IMR-90 (cell line): ENCODE results near the gene SLC17A4. TPM values are rescaled to one million over a fixed set of nuclear protein-coding genes. Genes with fewer than 3 reads are reported as not detected.

Experiments used
- ATAC-seq: fragments of 200-7000 bp; cut with Tn5 transposase; 2 replicates; pipeline ENCODE4 v1.9.1; 2020; ENCODE audit warnings: low read depth, mild to moderate bottlenecking, moderate library complexity
- BruUV-seq: library from RNA; stranded (reverse); fragments of 400-500 nt; replicated peaks from 2 replicates; lab custom pipeline; 2021; lab: Mats Ljungman, UMichigan
- CTCF ChIA-PET: fragments of 300-600 bp; formaldehyde crosslinking; extraction: SDS; loops from one replicate; lab custom pipeline; 2021; ENCODE audit warnings: antibody characterized with exemption; lab: Yijun Ruan, JAX
- POLR2A ChIA-PET: fragments of 300-600 bp; sonication (Branson Sonifier 250); formaldehyde crosslinking; loops from one replicate; lab custom pipeline; 2022; ENCODE audit warnings: antibody characterized with exemption; ENCODE audit not compliant: unreplicated experiment; lab: Charles Lee
- DNase-seq: peaks from one replicate; pipeline ENCODE4 v3.0.0; 2013
- H2AFZ ChIP-seq: replicated peaks from 2 replicates; pipeline ENCODE3; 2013; ENCODE audit warnings: low read length, mild to moderate bottlenecking; ENCODE audit not compliant: poor library complexity
- H2AK5ac ChIP-seq: 2 replicates; pipeline ENCODE4 v1.6.1; 2013; ENCODE audit warnings: low read depth, low read length, inconsistent platforms
- H2AK9ac ChIP-seq: replicated peaks from 2 replicates; pipeline ENCODE3; 2013; ENCODE audit warnings: mild to moderate bottlenecking, low read depth, low read length, moderate library complexity; ENCODE audit not compliant: poor library complexity
- H2BK120ac ChIP-seq: 2 replicates; pipeline ENCODE4 v1.6.1; 2013; ENCODE audit warnings: low read depth, low read length, inconsistent platforms
- H2BK15ac ChIP-seq: 3 replicates; pipeline ENCODE4 v1.6.1; 2013; ENCODE audit warnings: low read depth, low read length, inconsistent platforms
- H2BK20ac ChIP-seq: 2 replicates; pipeline ENCODE4 v1.6.1; 2013; ENCODE audit warnings: low read depth, mild to moderate bottlenecking, inconsistent platforms, low read length, moderate library complexity
- H2BK5ac ChIP-seq: 2 replicates; pipeline ENCODE4 v1.6.1; 2013; ENCODE audit warnings: mild to moderate bottlenecking, low read depth, low read length, inconsistent platforms; ENCODE audit not compliant: poor library complexity, severe bottlenecking
- H3K14ac ChIP-seq: replicated peaks from 2 replicates; pipeline ENCODE4 v1.6.1; 2013; ENCODE audit warnings: low read depth, low read length, inconsistent platforms
- H3K18ac ChIP-seq: 2 replicates; pipeline ENCODE4 v1.6.1; 2013; ENCODE audit warnings: low read depth, low read length, control low read depth
- H3K23ac ChIP-seq: 2 replicates; pipeline ENCODE4 v1.6.1; 2013; ENCODE audit warnings: low read depth, low read length, inconsistent platforms
- H3K27ac ChIP-seq: 2 replicates; pipeline ENCODE4 v1.5.1; 2013; ENCODE audit warnings: mild to moderate bottlenecking, control low read depth, low read length; ENCODE audit not compliant: insufficient read depth
- H3K27me3 ChIP-seq: 2 replicates; pipeline ENCODE4 v1.6.1; 2013; ENCODE audit warnings: low read length; ENCODE audit not compliant: control insufficient read depth, insufficient read depth
- H3K36me3 ChIP-seq: 2 replicates; pipeline ENCODE4 v1.6.1; 2013; ENCODE audit warnings: low read length, mixed read lengths; ENCODE audit not compliant: control insufficient read depth, insufficient read depth
- H3K4ac ChIP-seq: 2 replicates; pipeline ENCODE4 v1.6.1; 2013; ENCODE audit warnings: low read depth, low read length, inconsistent platforms
- H3K4me1 ChIP-seq: 2 replicates; pipeline ENCODE4 v1.6.1; 2013; ENCODE audit warnings: low read length, mixed read lengths; ENCODE audit not compliant: control insufficient read depth, insufficient read depth
- H3K4me2 ChIP-seq: 2 replicates; pipeline ENCODE4 v1.6.1; 2013; ENCODE audit warnings: low read depth, mild to moderate bottlenecking, control low read depth, low read length, moderate library complexity
- H3K4me3 ChIP-seq: 2 replicates; pipeline ENCODE4 v1.5.1; 2013; ENCODE audit warnings: low read depth, mild to moderate bottlenecking, control low read depth, low read length, moderate library complexity; ENCODE audit not compliant: insufficient read depth
- H3K56ac ChIP-seq: 2 replicates; pipeline ENCODE4 v1.6.1; 2013; ENCODE audit warnings: low read length, inconsistent platforms; ENCODE audit not compliant: insufficient read depth; ENCODE audit errors: extremely low read depth
- H3K79me1 ChIP-seq, 2 experiments: 2 replicates each; pipeline ENCODE4 v1.6.1; 2013; ENCODE audit warnings: low read length in 2 of 2, inconsistent platforms in 1 of 2, low read depth in 1 of 2
- H3K9ac ChIP-seq: 2 replicates; pipeline ENCODE4 v1.6.1; 2013; ENCODE audit warnings: low read depth, low read length, control low read depth
- H3K9me1 ChIP-seq: 2 replicates; pipeline ENCODE4 v1.6.1; 2013; ENCODE audit warnings: low read length, inconsistent platforms; ENCODE audit not compliant: insufficient read depth
- H3K9me3 ChIP-seq: 2 replicates; pipeline ENCODE4 v1.6.1; 2013; ENCODE audit warnings: low read length; ENCODE audit not compliant: control insufficient read depth, insufficient read depth
- H4K20me1 ChIP-seq: 2 replicates; pipeline ENCODE4 v1.6.1; 2013; ENCODE audit warnings: low read length, inconsistent platforms; ENCODE audit not compliant: insufficient read depth
- H4K5ac ChIP-seq: 2 replicates; pipeline ENCODE4 v1.6.1; 2013; ENCODE audit warnings: mild to moderate bottlenecking, low read depth, low read length, control low read depth
- H4K8ac ChIP-seq, 2 experiments: 2 replicates each; pipeline ENCODE4 v1.6.1; 2013; ENCODE audit warnings: low read depth in 2 of 2, low read length in 2 of 2, control low read depth in 1 of 2, inconsistent platforms in 1 of 2
- H4K91ac ChIP-seq: 2 replicates; pipeline ENCODE4 v1.6.1; 2013; ENCODE audit warnings: low read depth, low read length, inconsistent platforms; ENCODE audit not compliant: insufficient read depth
- BHLHE40 ChIP-seq: fragments of 150-350 bp; IDR thresholded peaks from 2 replicates; pipeline ENCODE4 v1.6.1; 2016; ENCODE audit warnings: mild to moderate bottlenecking, low read depth, low read length
- CEBPB ChIP-seq: IDR thresholded peaks from 2 replicates; pipeline ENCODE4 v1.6.1; 2012; ENCODE audit warnings: low read depth, low read length, improper control_type of control experiment
- CHD1 ChIP-seq: IDR thresholded peaks from 2 replicates; pipeline ENCODE4 v1.6.1; 2012; ENCODE audit warnings: low read depth, low read length, improper control_type of control experiment
- FOS ChIP-seq: fragments of 150-350 bp; IDR thresholded peaks from 2 replicates; pipeline ENCODE4 v1.6.1; 2016; ENCODE audit warnings: low read depth, low read length
- MAFK ChIP-seq: IDR thresholded peaks from 2 replicates; pipeline ENCODE4 v1.6.1; 2012; ENCODE audit warnings: low read depth, low read length, improper control_type of control experiment
- MAZ ChIP-seq: IDR thresholded peaks from 2 replicates; pipeline ENCODE4 v1.6.1; 2012; ENCODE audit warnings: low read depth, mild to moderate bottlenecking, low read length, improper control_type of control experiment, moderate library complexity, borderline replicate concordance
- MXI1 ChIP-seq: IDR thresholded peaks from 2 replicates; pipeline ENCODE4 v1.6.1; 2012; ENCODE audit warnings: low read depth, mild to moderate bottlenecking, low read length, moderate library complexity, borderline replicate concordance
- NFE2L2 ChIP-seq: fragments of 150-350 bp; IDR thresholded peaks from 2 replicates; pipeline ENCODE4 v1.6.1; 2016; ENCODE audit warnings: low read depth, mild to moderate bottlenecking, low read length
- POLR2A ChIP-seq: IDR thresholded peaks from 2 replicates; pipeline ENCODE4 v1.6.1; 2012; ENCODE audit warnings: mild to moderate bottlenecking, low read depth, low read length
- RAD21 ChIP-seq: IDR thresholded peaks from 2 replicates; pipeline ENCODE4 v1.6.1; 2012; ENCODE audit warnings: low read length, improper control_type of control experiment
- RCOR1 ChIP-seq: IDR thresholded peaks from 2 replicates; pipeline ENCODE4 v1.6.1; 2012; ENCODE audit warnings: mild to moderate bottlenecking, low read length, improper control_type of control experiment; ENCODE audit not compliant: insufficient replicate concordance
- RFX5 ChIP-seq: IDR thresholded peaks from 2 replicates; pipeline ENCODE4 v1.8.0; 2012; ENCODE audit warnings: low read depth, mild to moderate bottlenecking, low read length, moderate library complexity
- SMC3 ChIP-seq: fragments of 150-350 bp; IDR thresholded peaks from 2 replicates; pipeline ENCODE4 v1.6.1; 2016; ENCODE audit warnings: low read depth, mild to moderate bottlenecking, antibody characterized with exemption, low read length, moderate library complexity
- WGBS, 2 experiments: methylation state at CpG; one replicate each; pipeline versions ENCODE4 v1.1.5 to v1.1.7; 2013; ENCODE audit warnings: missing lambda C conversion rate in 2 of 2; ENCODE audit not compliant: insufficient read length in 1 of 2; ENCODE audit errors: extremely low coverage in 2 of 2; 5-methylcytosine and 5-hydroxymethylcytosine counted together
- dilution Hi-C: fragments of 300-500 bp; cut with HindIII; formaldehyde crosslinking; loops from one replicate; pipeline ENCODE4 v1.14.3; 2018; ENCODE audit warnings: low sequenced_read_pairs; ENCODE audit not compliant: unreplicated experiment
- in situ Hi-C: fragments of 300-500 bp; cut with MboI; formaldehyde crosslinking; loops from 3 replicates; pipeline ENCODE4 v1.14.3; 2019; ENCODE audit warnings: low sequenced_read_pairs, inconsistent platforms, mixed read lengths
- intact Hi-C: fragments of 100-400 bp; cut with micrococcal nuclease; formaldehyde crosslinking; loops from 2 replicates; pipeline ENCODE4 v1.10.0; 2022
- polyA plus RNA-seq, 3 experiments: library from polyadenylated mRNA; depleted of rRNA; stranded (reverse); fragments of >200 nt; gene quantifications; 2 replicates each; pipeline ENCODE4 v1.2.3, GENCODE V29; 2012; ENCODE audit warnings: low replicate concordance in 1 of 3
- total RNA-seq: library from RNA; depleted of rRNA; stranded (reverse); fragments of >200 nt; gene quantifications from 2 replicates; pipeline ENCODE4 v1.2.3, GENCODE V29; 2012
- TF ChIP-seq, protein P1 (sequence below): fragments of 150-350 bp; IDR thresholded peaks from 2 replicates; pipeline ENCODE4 v1.6.1; 2017; ENCODE audit warnings: mild to moderate bottlenecking, antibody characterized with exemption, low read length, low read depth
- TF ChIP-seq, protein P2 (sequence below): conservative IDR thresholded peaks from 2 replicates; pipeline ENCODE4 v1.5.1; 2012; ENCODE audit warnings: mild to moderate bottlenecking, low read depth, low read length, improper control_type of control experiment

Gene SLC17A4
- total and polyA plus RNA-seq, 2 of the 4 experiments (the other 2 are of a cell fraction): not detected

DNA sequence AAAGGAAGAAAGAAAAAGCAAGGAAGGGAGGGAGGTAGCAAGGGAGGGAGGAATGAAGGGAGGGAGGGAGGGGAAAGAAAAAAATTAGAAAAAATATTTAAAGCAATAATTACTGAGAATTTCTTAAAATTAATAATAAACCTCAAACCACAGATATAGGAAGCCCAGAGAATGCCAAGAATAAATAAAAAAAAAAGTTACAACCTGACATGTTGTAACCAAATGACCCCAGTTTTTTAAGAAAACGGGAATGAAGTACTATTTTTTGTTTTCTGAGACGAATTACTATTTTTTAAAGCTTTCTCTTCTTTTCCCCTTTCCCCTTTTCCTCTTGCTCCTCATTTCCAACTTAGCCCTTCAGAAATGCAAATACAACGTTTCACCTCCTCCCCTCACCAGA is 60.7 kb downstream of the SLC17A4 start:
- Histone ChIP-seq H2BK15ac (no peak overlapping the region), H2AFZ (no peak overlapping the region), H4K5ac (no peak overlapping the region), H3K9ac (no peak overlapping the region), H3K4ac (no peak overlapping the region), H3K27me3 (no peaks in the 10 kb centered on the region), H3K18ac (no peak overlapping the region), H3K36me3 (no peaks in the 10 kb centered on the region), H3K9me1 (no peaks in the 10 kb centered on the region), H3K4me1 (no peaks in the 10 kb centered on the region), H2AK5ac (no peak overlapping the region), H4K20me1 (no peaks in the 10 kb centered on the region), H3K9me3 (no peaks in the 10 kb centered on the region), H3K23ac (no peak overlapping the region), H3K14ac (no peak overlapping the region), H2BK5ac (no peak overlapping the region), H3K56ac (no peak overlapping the region), H3K4me3 (no peak overlapping the region), H2BK20ac (no peak overlapping the region), H3K27ac (no peak overlapping the region), H2AK9ac (no peak overlapping the region), H4K8ac (no peak overlapping the region), H3K4me2 (no peak overlapping the region), H3K79me1 (no peaks in the 10 kb centered on the region), H2BK120ac (no peak overlapping the region), H4K91ac (no peak overlapping the region)
- ATAC-seq (no peak), DNase-seq (no peak)
- intact Hi-C loops: no loop called here
- POLR2A ChIA-PET: no interaction called here
- CTCF ChIA-PET: no interaction called here
- dilution Hi-C loops: no loop called here
- in situ Hi-C loops: no loop called here
- TF ChIP-seq RFX5: no peak
- TF ChIP-seq RCOR1: no peak
- TF ChIP-seq, protein P1, sequence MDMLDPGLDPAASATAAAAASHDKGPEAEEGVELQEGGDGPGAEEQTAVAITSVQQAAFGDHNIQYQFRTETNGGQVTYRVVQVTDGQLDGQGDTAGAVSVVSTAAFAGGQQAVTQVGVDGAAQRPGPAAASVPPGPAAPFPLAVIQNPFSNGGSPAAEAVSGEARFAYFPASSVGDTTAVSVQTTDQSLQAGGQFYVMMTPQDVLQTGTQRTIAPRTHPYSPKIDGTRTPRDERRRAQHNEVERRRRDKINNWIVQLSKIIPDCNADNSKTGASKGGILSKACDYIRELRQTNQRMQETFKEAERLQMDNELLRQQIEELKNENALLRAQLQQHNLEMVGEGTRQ: no peak
- no peak for TF ChIP-seq MXI1
- no peak for TF ChIP-seq RAD21
- no peak for TF ChIP-seq CHD1
- no peak for TF ChIP-seq MAZ
- TF ChIP-seq, protein P2, sequence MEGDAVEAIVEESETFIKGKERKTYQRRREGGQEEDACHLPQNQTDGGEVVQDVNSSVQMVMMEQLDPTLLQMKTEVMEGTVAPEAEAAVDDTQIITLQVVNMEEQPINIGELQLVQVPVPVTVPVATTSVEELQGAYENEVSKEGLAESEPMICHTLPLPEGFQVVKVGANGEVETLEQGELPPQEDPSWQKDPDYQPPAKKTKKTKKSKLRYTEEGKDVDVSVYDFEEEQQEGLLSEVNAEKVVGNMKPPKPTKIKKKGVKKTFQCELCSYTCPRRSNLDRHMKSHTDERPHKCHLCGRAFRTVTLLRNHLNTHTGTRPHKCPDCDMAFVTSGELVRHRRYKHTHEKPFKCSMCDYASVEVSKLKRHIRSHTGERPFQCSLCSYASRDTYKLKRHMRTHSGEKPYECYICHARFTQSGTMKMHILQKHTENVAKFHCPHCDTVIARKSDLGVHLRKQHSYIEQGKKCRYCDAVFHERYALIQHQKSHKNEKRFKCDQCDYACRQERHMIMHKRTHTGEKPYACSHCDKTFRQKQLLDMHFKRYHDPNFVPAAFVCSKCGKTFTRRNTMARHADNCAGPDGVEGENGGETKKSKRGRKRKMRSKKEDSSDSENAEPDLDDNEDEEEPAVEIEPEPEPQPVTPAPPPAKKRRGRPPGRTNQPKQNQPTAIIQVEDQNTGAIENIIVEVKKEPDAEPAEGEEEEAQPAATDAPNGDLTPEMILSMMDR: no peak
- TF ChIP-seq MAFK: no peak
- TF ChIP-seq FOS: no peak
- no peak for TF ChIP-seq BHLHE40
- TF ChIP-seq SMC3: no peak
- TF ChIP-seq CEBPB: no peak
- no peak for TF ChIP-seq POLR2A
- no peak for TF ChIP-seq NFE2L2
- BruUV-seq: no TSS peak
- 0% methylated on average over 1 of the region's 3 CpGs; no CpG with 5 or more reads in 1 of the 2 experiments for WGBS, 2 experiments
